Small intestine (tissue), 7 donors: ENCODE measurements around the gene NOX3. TPM values are rescaled to one million over a fixed set of nuclear protein-coding genes. Genes with fewer than 3 reads are reported as not detected.
"Not testable (repeated sequence)": the region's sequence is repeated elsewhere in the genome, so short reads cannot be mapped to it uniquely, and the experiment has no call there.

Experiments used
- DNase-seq, 2 donors: peaks; one replicate each; pipeline versions ENCODE4 v3.0.0 to v3.0.0-alpha.2; 2013
- FAIRE-seq: peaks from 2 replicates; lab custom pipeline; 2012; peaks lifted over from hg19 to GRCh38; lab: Jason Lieb, UNC
- H3K27ac ChIP-seq, 3 donors: one replicate each; pipeline ENCODE4 v1.5.1; 2013; ENCODE audit warnings: low read length in 2 of 3, mild to moderate bottlenecking in 2 of 3, control low read depth in 1 of 3, inconsistent platforms in 1 of 3, low read depth in 1 of 3, moderate library complexity in 1 of 3
- H3K27me3 ChIP-seq, 3 donors: one replicate each; pipeline ENCODE4 v1.6.1; 2013; ENCODE audit warnings: low read length in 3 of 3, inconsistent platforms in 1 of 3; ENCODE audit not compliant: control insufficient read depth in 3 of 3, insufficient read depth in 3 of 3
- H3K36me3 ChIP-seq, 3 donors: one replicate each; pipeline ENCODE4 v1.6.1; 2013; ENCODE audit warnings: low read length in 3 of 3, inconsistent platforms in 1 of 3, low read depth in 1 of 3, mild to moderate bottlenecking in 1 of 3, moderate library complexity in 1 of 3; ENCODE audit not compliant: control insufficient read depth in 3 of 3, insufficient read depth in 2 of 3
- H3K4me1 ChIP-seq, 3 donors: one replicate each; pipeline ENCODE4 v1.6.1; 2013; ENCODE audit warnings: low read length in 2 of 3, inconsistent platforms in 1 of 3, low read depth in 1 of 3, mild to moderate bottlenecking in 1 of 3, moderate library complexity in 1 of 3; ENCODE audit not compliant: control insufficient read depth in 3 of 3, insufficient read depth in 2 of 3
- H3K4me3 ChIP-seq, 3 donors: one replicate each; pipeline ENCODE4 v1.5.1; 2013; ENCODE audit warnings: low read length in 3 of 3, control low read depth in 1 of 3, inconsistent platforms in 1 of 3, low read depth in 1 of 3, mild to moderate bottlenecking in 1 of 3, moderate library complexity in 1 of 3
- H3K9me3 ChIP-seq, 2 donors: one replicate each; pipeline ENCODE4 v1.6.1; 2013; ENCODE audit warnings: low read depth in 1 of 2, low read length in 1 of 2; ENCODE audit not compliant: control insufficient read depth in 2 of 2, insufficient read depth in 1 of 2
- WGBS, 3 donors: extraction: QIAGEN DNeasy Blood & Tissue Kit; methylation state at CpG; one replicate each; pipeline ENCODE4 v1.1.7; 2013; 5-methylcytosine and 5-hydroxymethylcytosine counted together
- polyA plus RNA-seq, 4 donors: library from polyadenylated mRNA; stranded (reverse) in 3 of 4; unstranded in 1 of 4; fragments of 200-250 nt in 3 of 4; fragments of 120-200 nt in 1 of 4; gene quantifications; one replicate each; pipeline versions ENCODE4 v1.2.1 to v1.2.3, GENCODE V29; 2013
- donor health status: healthy with polysubstance abuse.
- donor health status: control.
- donor health status: control.
- donor health status: Bipolar disorder and iron deficiency.
- donor health status: healthy.

The NOX3 gene
- polyA plus RNA-seq, 4 donors, result not detected

- Histone ChIP-seq H3K27me3 (peaks cover 0 to 3% (median 0%) of the 10 kb centered on the region in 3 donors), H3K9me3 (no peaks in the 10 kb centered on the region), H3K27ac (no peak overlapping the region), H3K36me3 (no peaks in the 10 kb centered on the region), H3K4me1 (no peaks in the 10 kb centered on the region), H3K4me3 (no peak overlapping the region)
- 81 to 88% (median 86%) methylated on average over 3 of the region's 3 CpGs for WGBS, 3 donors
- FAIRE-seq (no peak), DNase-seq (no peak)
Observed at GRCh38 chr6:155452576-155452975, 3.1 kb downstream of the NOX3 start.

GRCh38 chr6:155451530-155451929 is 4.1 kb downstream of the NOX3 start:
- not testable (repeated sequence) for DNase-seq, H3K36me3 ChIP-seq, H3K27ac ChIP-seq, H3K9me3 ChIP-seq, H3K27me3 ChIP-seq, H3K4me3 ChIP-seq, FAIRE-seq, H3K4me1 ChIP-seq
- WGBS, 3 donors, result 82 to 88% (median 87%) methylated on average over 7 of the region's 7 CpGs

- H3K27me3 ChIP-seq, result peaks cover 0 to 3% (median 0%) of the 10 kb centered on the region in 3 donors
- H3K4me3 ChIP-seq, result no peak overlapping the region
- FAIRE-seq (no peak), DNase-seq (no peak)
- WGBS, 3 donors, result 94 to 99% (median 96%) methylated on average over 2 of the region's 2 CpGs
- H3K36me3 ChIP-seq, result no peaks in the 10 kb centered on the region
- no peaks in the 10 kb centered on the region for H3K9me3 ChIP-seq
- H3K27ac ChIP-seq, result no peak overlapping the region
- H3K4me1 ChIP-seq, result no peaks in the 10 kb centered on the region
Observed at GRCh38 chr6:155450240-155450581, 5.4 kb downstream of the NOX3 start.

- H3K36me3 ChIP-seq, result no peaks in the 10 kb centered on the region
- no peak overlapping the region for H3K4me3 ChIP-seq
- no peak for DNase-seq
- 61 to 65% (median 62%) methylated on average over 14 of the region's 14 CpGs for WGBS, 3 donors
- FAIRE-seq, result no peak
- H3K27ac ChIP-seq, result no peak overlapping the region
- H3K27me3 ChIP-seq, result peaks cover 0 to 3% (median 0%) of the 10 kb centered on the region in 3 donors
- no peaks in the 10 kb centered on the region for H3K4me1 ChIP-seq
- no peaks in the 10 kb centered on the region for H3K9me3 ChIP-seq
Observed at GRCh38 chr6:155449450-155450239, 6.0 kb downstream of the NOX3 start.

- no peak for FAIRE-seq
Observed at GRCh38 chr6:155448668-155449449, 6.8 kb downstream of the NOX3 start.

GRCh38 chr6:155447949-155448348 is 7.7 kb downstream of the NOX3 start:
- Histone ChIP-seq H3K9me3 (no peaks in the 10 kb centered on the region), H3K36me3 (no peaks in the 10 kb centered on the region), H3K4me3 (no peak overlapping the region), H3K27me3 (peaks cover 0 to 3% (median 0%) of the 10 kb centered on the region in 3 donors), H3K4me1 (no peaks in the 10 kb centered on the region), H3K27ac (no peak overlapping the region)
- FAIRE-seq, result no peak
- DNase-seq, result no peak

More at GRCh38 chr6:155448668-155449449, 6.8 kb downstream of the NOX3 start:
- no peak for DNase-seq
- H3K9me3 ChIP-seq, result no peaks in the 10 kb centered on the region
- H3K27ac ChIP-seq, result no peak overlapping the region
- no peaks in the 10 kb centered on the region for H3K36me3 ChIP-seq
- no peak overlapping the region for H3K4me3 ChIP-seq
- H3K4me1 ChIP-seq, result no peaks in the 10 kb centered on the region
- H3K27me3 ChIP-seq, result peaks cover 0 to 3% (median 0%) of the 10 kb centered on the region in 3 donors
- WGBS, 3 donors, result 18 to 34% (median 25%) methylated on average over 5 of the region's 5 CpGs

GRCh38 chr6:155444952-155445903 is 10.4 kb downstream of the NOX3 start:
- no peak for DNase-seq
- Histone ChIP-seq H3K9me3 (no peaks in the 10 kb centered on the region), H3K27me3 (peaks cover 0 to 3% (median 0%) of the 10 kb centered on the region in 3 donors), H3K4me3 (no peak overlapping the region), H3K36me3 (no peaks in the 10 kb centered on the region), H3K4me1 (no peaks in the 10 kb centered on the region), H3K27ac (no peak overlapping the region)
- WGBS, 3 donors, result 78 to 79% (median 78%) methylated on average over 9 of the region's 9 CpGs
- FAIRE-seq, result no peak
